HCT116 (cell line): ENCODE data around the gene FNDC1. TPM values are rescaled to one million over a fixed set of nuclear protein-coding genes. Genes with fewer than 3 reads are reported as not detected.

Experiments used
- ATAC-seq: fragments of 200-7000 bp; cut with Tn5 transposase; 2 replicates; pipeline ENCODE4 v1.9.1; 2020; ENCODE audit warnings: mild to moderate bottlenecking, moderate library complexity
- BruUV-seq: library from RNA; stranded (reverse); fragments of 400-500 nt; replicated peaks from 2 replicates; lab custom pipeline; 2021; lab: Mats Ljungman, UMichigan
- CTCF ChIA-PET: fragments of 300-600 bp; sonication (Branson Sonifier 250); formaldehyde crosslinking; loops from one replicate; lab custom pipeline; 2021; ENCODE audit warnings: antibody characterized with exemption; lab: Charles Lee
- POLR2A ChIA-PET: fragments of 300-600, 350-600 bp; sonication (Branson Sonifier 250); formaldehyde crosslinking; loops from one replicate; lab custom pipeline; 2021; ENCODE audit warnings: antibody characterized with exemption; lab: Charles Lee
- RAD21 ChIA-PET, 2 experiments: fragments of 300-600 bp; sonication (Branson Sonifier 250); formaldehyde crosslinking; loops; one replicate each; lab custom pipeline; 2023; ENCODE audit warnings: low total read pairs in 2 of 2; ENCODE audit not compliant: uncharacterized antibody in 2 of 2, unreplicated experiment in 2 of 2, low non-redundant PET in 1 of 2; lab: Charles Lee
- DNase-seq: peaks from one replicate; pipeline ENCODE4 v3.0.0-alpha.2; 2010; ENCODE audit warnings: low read depth, low spot score
- H2AFZ ChIP-seq: fragments of 200-600 bp; shearing (Covaris generic), sonication (generic); 2 replicates; pipeline ENCODE4 v1.6.1; 2017; ENCODE audit warnings: low read depth, mixed run types, mixed read lengths, antibody characterized with exemption, low read length; ENCODE audit not compliant: poor library complexity, severe bottlenecking
- H3K27ac ChIP-seq: 2 replicates; pipeline ENCODE4 v1.5.1; 2012; ENCODE audit warnings: low read depth, low read length
- H3K27me3 ChIP-seq: fragments of 200-600 bp; sonication (generic); 2 replicates; pipeline ENCODE4 v1.6.1; 2016; ENCODE audit warnings: mixed run types, low read length, mixed read lengths; ENCODE audit not compliant: insufficient read depth
- H3K36me3 ChIP-seq, 2 experiments: fragments of 200-500 bp in 1 of 2; fragments of 200-600 bp in 1 of 2; sonication (Bioruptor generic) in 1 of 2; sonication (generic) in 1 of 2; 2 replicates each; pipeline versions ENCODE4 v1.5.1 to v1.6.1; 2014 to 2016; ENCODE audit warnings: low read length in 2 of 2, inconsistent platforms in 1 of 2, mixed read lengths in 1 of 2, mixed run types in 1 of 2; ENCODE audit not compliant: insufficient read depth in 2 of 2, control insufficient read depth in 1 of 2
- H3K4me1 ChIP-seq, 2 experiments: fragments of 200-600 bp in 1 of 2; sonication (generic) in 1 of 2; 2 replicates each; pipeline versions ENCODE4 v1.5.1 to v1.6.1; 2012 to 2017; ENCODE audit warnings: low read length in 2 of 2, inconsistent platforms in 1 of 2, mild to moderate bottlenecking in 1 of 2, mixed read lengths in 1 of 2, mixed run types in 1 of 2, moderate library complexity in 1 of 2; ENCODE audit not compliant: insufficient read depth in 2 of 2, control insufficient read depth in 1 of 2
- H3K4me2 ChIP-seq: fragments of 200-600 bp; sonication (generic); 2 replicates; pipeline ENCODE4 v1.6.1; 2017; ENCODE audit warnings: mixed run types, low read length, mixed read lengths
- H3K4me3 ChIP-seq, 2 experiments: fragments of 200-600 bp in 1 of 2; sonication (generic) in 1 of 2; replicated peaks in 1 of 2; 2 replicates each; pipeline ENCODE4 v1.5.1; 2011 to 2016; ENCODE audit warnings: low read length in 2 of 2, control low read depth in 1 of 2, low read depth in 1 of 2, mild to moderate bottlenecking in 1 of 2, mixed read lengths in 1 of 2, mixed run types in 1 of 2
- H3K79me2 ChIP-seq: fragments of 200-600 bp; sonication (generic); 2 replicates; pipeline ENCODE4 v1.6.1; 2017; ENCODE audit warnings: mild to moderate bottlenecking, mixed run types, low read length, moderate library complexity, mixed read lengths; ENCODE audit not compliant: insufficient read depth
- H3K9ac ChIP-seq: fragments of 200-600 bp; sonication (generic); 2 replicates; pipeline ENCODE4 v1.6.1; 2016; ENCODE audit warnings: low read length, mixed read lengths
- H3K9me2 ChIP-seq: fragments of 200-600 bp; sonication (generic), shearing (Covaris generic); 2 replicates; pipeline ENCODE4 v1.6.1; 2017; ENCODE audit warnings: mixed run types, mild to moderate bottlenecking, moderate library complexity; ENCODE audit not compliant: insufficient read depth
- H3K9me3 ChIP-seq, 2 experiments: fragments of 200-500 bp in 1 of 2; fragments of 200-600 bp in 1 of 2; sonication (Bioruptor generic) in 1 of 2; sonication (generic) in 1 of 2; 2 replicates each; pipeline ENCODE4 v1.6.1; 2014 to 2017; ENCODE audit warnings: low read length in 2 of 2, mixed read lengths in 2 of 2, inconsistent platforms in 1 of 2, low read depth in 1 of 2, mild to moderate bottlenecking in 1 of 2, mixed run types in 1 of 2, moderate library complexity in 1 of 2; ENCODE audit not compliant: control insufficient read depth in 1 of 2, insufficient read depth in 1 of 2
- H4K20me1 ChIP-seq: fragments of 200-600 bp; sonication (generic), shearing (Covaris generic); 2 replicates; pipeline ENCODE4 v1.6.1; 2017; ENCODE audit warnings: mixed run types, mild to moderate bottlenecking, moderate library complexity; ENCODE audit not compliant: insufficient read depth
- CBX3 ChIP-seq: IDR thresholded peaks from 2 replicates; pipeline ENCODE4 v1.6.1; 2012; ENCODE audit warnings: low read depth
- CEBPB ChIP-seq: IDR thresholded peaks from 2 replicates; pipeline ENCODE4 v1.6.1; 2012; ENCODE audit warnings: low read depth
- EGR1 ChIP-seq: IDR thresholded peaks from 2 replicates; pipeline ENCODE4 v1.6.1; 2012; ENCODE audit warnings: low read depth
- EZH2 ChIP-seq: fragments of 200-600 bp; sonication (generic); IDR thresholded peaks from 2 replicates; pipeline ENCODE4 v1.6.1; 2017; ENCODE audit warnings: antibody characterized with exemption, mixed run types
- EZH2phosphoT487 ChIP-seq: fragments of 200-600 bp; IDR thresholded peaks from 2 replicates; pipeline ENCODE4 v1.6.1; 2018; ENCODE audit warnings: antibody characterized with exemption, borderline replicate concordance
- FOSL1 ChIP-seq: IDR thresholded peaks from 2 replicates; pipeline ENCODE4 v1.6.1; 2012; ENCODE audit warnings: low read depth
- JUND ChIP-seq: IDR thresholded peaks from 2 replicates; pipeline ENCODE4 v1.6.1; 2012
- POLR2A ChIP-seq: IDR thresholded peaks from 2 replicates; pipeline ENCODE4 v1.7.0; 2011; ENCODE audit warnings: borderline replicate concordance; ENCODE audit not compliant: insufficient read depth, insufficient read length; ENCODE audit errors: extremely low read depth
- POLR2AphosphoS5 ChIP-seq: IDR thresholded peaks from 2 replicates; pipeline ENCODE4 v1.6.1; 2011; ENCODE audit warnings: mild to moderate bottlenecking, low read depth, low read length, moderate library complexity
- RAD21 ChIP-seq: IDR thresholded peaks from 2 replicates; pipeline ENCODE4 v1.6.1; 2012; ENCODE audit warnings: low read depth, mild to moderate bottlenecking
- SIN3A ChIP-seq: IDR thresholded peaks from 2 replicates; pipeline ENCODE4 v1.6.1; 2012; ENCODE audit warnings: low read depth
- SP1 ChIP-seq: IDR thresholded peaks from 2 replicates; pipeline ENCODE4 v1.6.1; 2012; ENCODE audit warnings: low read depth
- SRF ChIP-seq: IDR thresholded peaks from 2 replicates; pipeline ENCODE4 v1.6.1; 2012; ENCODE audit warnings: low read depth
- YY1 ChIP-seq: IDR thresholded peaks from 2 replicates; pipeline ENCODE4 v1.6.1; 2011; ENCODE audit warnings: low read length, low read depth, moderate library complexity, mild to moderate bottlenecking; ENCODE audit not compliant: insufficient replicate concordance; ENCODE audit errors: extremely low read depth
- ZFX ChIP-seq: fragments of 450-650 bp; IDR thresholded peaks from 2 replicates; pipeline ENCODE4 v1.6.1; 2017
- ZNF274 ChIP-seq: fragments of 200-500 bp; sonication (Bioruptor generic); IDR thresholded peaks from 2 replicates; pipeline ENCODE4 v1.6.1; 2014; ENCODE audit warnings: mild to moderate bottlenecking, low read depth, low read length, inconsistent platforms
- intact Hi-C: fragments of 100-400 bp; cut with micrococcal nuclease; formaldehyde crosslinking; loops from 2 replicates; pipeline ENCODE4 v1.10.0; 2022
- total RNA-seq: library from RNA; stranded (reverse); gene quantifications from one replicate; pipeline ENCODE4 v1.2.1, GENCODE V29; 2021; ENCODE audit not compliant: unreplicated experiment
- TF ChIP-seq, protein P1 (sequence below): IDR thresholded peaks from 2 replicates; pipeline ENCODE4 v1.6.1; 2011; ENCODE audit warnings: mild to moderate bottlenecking, low read length, moderate library complexity; ENCODE audit not compliant: insufficient replicate concordance; ENCODE audit errors: extremely low read depth
- TF ChIP-seq, protein P2 (sequence below), 3 experiments: fragments of 200-600 bp in 1 of 3; sonication (generic) in 1 of 3; IDR thresholded peaks in 2 of 3; conservative IDR thresholded peaks in 1 of 3; 2 replicates each; pipeline ENCODE4 v1.5.1; 2012 to 2017; ENCODE audit warnings: low read depth in 2 of 3, low read length in 2 of 3, antibody characterized with exemption in 1 of 3, borderline replicate concordance in 1 of 3, control low read depth in 1 of 3, mild to moderate bottlenecking in 1 of 3, mixed read lengths in 1 of 3, mixed run types in 1 of 3, moderate library complexity in 1 of 3; ENCODE audit not compliant: insufficient read depth in 1 of 3
- TF ChIP-seq, protein P3 (sequence below): IDR thresholded peaks from 2 replicates; pipeline ENCODE4 v1.6.1; 2012
- TF ChIP-seq, protein P4 (sequence below): IDR thresholded peaks from 2 replicates; pipeline ENCODE4 v1.6.1; 2012

Gene FNDC1
- total RNA-seq, 1 experiment from 2014 or later: 0.07 TPM

DNA sequence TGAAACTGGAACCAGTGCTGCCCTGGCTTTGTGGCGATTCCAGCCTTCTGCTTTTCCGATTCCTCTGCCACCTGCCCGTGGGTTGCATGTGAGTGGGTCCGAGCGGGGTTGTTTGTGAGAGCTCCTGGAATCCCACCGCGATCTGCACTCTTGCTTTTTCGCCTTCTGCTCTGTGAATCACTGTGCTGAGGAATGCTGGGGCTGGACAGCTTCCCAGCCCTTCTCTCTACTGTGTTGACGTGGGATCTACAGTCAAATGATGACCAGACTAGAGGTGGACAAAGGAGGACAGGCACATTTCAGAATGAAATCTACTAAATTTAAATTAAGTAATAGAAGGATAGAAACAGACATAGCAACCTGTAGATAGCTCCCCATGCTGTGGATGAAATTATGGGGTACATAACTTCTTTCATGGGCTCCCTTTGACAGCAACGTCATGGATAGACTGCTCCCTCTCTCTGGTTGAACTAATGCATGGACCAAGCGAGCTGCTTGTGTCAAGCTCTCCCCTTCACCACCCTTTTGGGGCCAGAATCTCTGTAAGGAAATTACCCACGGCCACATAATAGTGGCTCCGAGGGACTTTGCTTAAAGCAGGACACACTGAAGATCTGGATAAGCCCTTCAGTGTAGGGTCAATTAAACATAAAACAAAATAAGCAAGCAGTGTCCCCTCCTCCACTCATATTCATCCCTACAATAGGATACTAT lies 2.0 kb downstream of the FNDC1 start:
- H3K9me3 ChIP-seq: no peaks in the 10 kb centered on the region
- no peak overlapping the region for H2AFZ ChIP-seq

More for the DNA sequence above, 2.0 kb downstream of the FNDC1 start:
- Histone ChIP-seq H3K27ac (no peak overlapping the region), H4K20me1 (no peaks in the 10 kb centered on the region), H3K4me2 (no peak overlapping the region), H3K36me3 (no peaks in the 10 kb centered on the region), H3K9me2 (no peaks in the 10 kb centered on the region), H3K4me3 (no peak overlapping the region), H3K9ac (no peak overlapping the region), H3K27me3 (peaks cover 22% of the 10 kb centered on the region; the same call in 1 of the 2 replicates), H3K79me2 (no peaks in the 10 kb centered on the region), H3K4me1 (no peaks in the 10 kb centered on the region; a peak in 1 of 4 replicates)
- DNase-seq (no peak), ATAC-seq (no peak)
- TF ChIP-seq EGR1 (no peak), SP1 (no peak), FOSL1 (no peak), SIN3A (no peak), ZNF274 (no peak), JUND (no peak), POLR2AphosphoS5 (no peak), EZH2phosphoT487 (no peak), CEBPB (no peak), POLR2A (no peak), CBX3 (no peak), RAD21 (no peak), YY1 (no peak), SRF (no peak), ZFX (no peak), EZH2 (no peak)
- TF ChIP-seq, protein P1, sequence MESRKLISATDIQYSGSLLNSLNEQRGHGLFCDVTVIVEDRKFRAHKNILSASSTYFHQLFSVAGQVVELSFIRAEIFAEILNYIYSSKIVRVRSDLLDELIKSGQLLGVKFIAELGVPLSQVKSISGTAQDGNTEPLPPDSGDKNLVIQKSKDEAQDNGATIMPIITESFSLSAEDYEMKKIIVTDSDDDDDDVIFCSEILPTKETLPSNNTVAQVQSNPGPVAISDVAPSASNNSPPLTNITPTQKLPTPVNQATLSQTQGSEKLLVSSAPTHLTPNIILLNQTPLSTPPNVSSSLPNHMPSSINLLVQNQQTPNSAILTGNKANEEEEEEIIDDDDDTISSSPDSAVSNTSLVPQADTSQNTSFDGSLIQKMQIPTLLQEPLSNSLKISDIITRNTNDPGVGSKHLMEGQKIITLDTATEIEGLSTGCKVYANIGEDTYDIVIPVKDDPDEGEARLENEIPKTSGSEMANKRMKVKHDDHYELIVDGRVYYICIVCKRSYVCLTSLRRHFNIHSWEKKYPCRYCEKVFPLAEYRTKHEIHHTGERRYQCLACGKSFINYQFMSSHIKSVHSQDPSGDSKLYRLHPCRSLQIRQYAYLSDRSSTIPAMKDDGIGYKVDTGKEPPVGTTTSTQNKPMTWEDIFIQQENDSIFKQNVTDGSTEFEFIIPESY: no peak
- TF ChIP-seq, protein P2, sequence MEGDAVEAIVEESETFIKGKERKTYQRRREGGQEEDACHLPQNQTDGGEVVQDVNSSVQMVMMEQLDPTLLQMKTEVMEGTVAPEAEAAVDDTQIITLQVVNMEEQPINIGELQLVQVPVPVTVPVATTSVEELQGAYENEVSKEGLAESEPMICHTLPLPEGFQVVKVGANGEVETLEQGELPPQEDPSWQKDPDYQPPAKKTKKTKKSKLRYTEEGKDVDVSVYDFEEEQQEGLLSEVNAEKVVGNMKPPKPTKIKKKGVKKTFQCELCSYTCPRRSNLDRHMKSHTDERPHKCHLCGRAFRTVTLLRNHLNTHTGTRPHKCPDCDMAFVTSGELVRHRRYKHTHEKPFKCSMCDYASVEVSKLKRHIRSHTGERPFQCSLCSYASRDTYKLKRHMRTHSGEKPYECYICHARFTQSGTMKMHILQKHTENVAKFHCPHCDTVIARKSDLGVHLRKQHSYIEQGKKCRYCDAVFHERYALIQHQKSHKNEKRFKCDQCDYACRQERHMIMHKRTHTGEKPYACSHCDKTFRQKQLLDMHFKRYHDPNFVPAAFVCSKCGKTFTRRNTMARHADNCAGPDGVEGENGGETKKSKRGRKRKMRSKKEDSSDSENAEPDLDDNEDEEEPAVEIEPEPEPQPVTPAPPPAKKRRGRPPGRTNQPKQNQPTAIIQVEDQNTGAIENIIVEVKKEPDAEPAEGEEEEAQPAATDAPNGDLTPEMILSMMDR (IDR thresholded peaks at IDR 0.05 in 2 of 3, conservative IDR thresholded peaks at IDR 0.05 in 1 of 3; ENCODE audit: borderline replicate concordance in 1 of 3, insufficient read depth in 1 of 3, low read depth in 2 of 3, low read length in 2 of 3): no peak
- TF ChIP-seq, protein P3, sequence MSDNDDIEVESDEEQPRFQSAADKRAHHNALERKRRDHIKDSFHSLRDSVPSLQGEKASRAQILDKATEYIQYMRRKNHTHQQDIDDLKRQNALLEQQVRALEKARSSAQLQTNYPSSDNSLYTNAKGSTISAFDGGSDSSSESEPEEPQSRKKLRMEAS: no peak
- TF ChIP-seq, protein P4, sequence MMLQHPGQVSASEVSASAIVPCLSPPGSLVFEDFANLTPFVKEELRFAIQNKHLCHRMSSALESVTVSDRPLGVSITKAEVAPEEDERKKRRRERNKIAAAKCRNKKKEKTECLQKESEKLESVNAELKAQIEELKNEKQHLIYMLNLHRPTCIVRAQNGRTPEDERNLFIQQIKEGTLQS: no peak
- CTCF ChIA-PET: interaction anchor here (2.0 kb wide), 1 partner anchor 483 kb away, joined by 8 read pairs; no protein-coding TSS in a partner anchor
- intact Hi-C loops: loop anchor here (10.0 kb wide), 1 partner anchor 684 kb away; no protein-coding TSS in a partner anchor
- no TSS peak for BruUV-seq
- POLR2A ChIA-PET: no interaction called here
- RAD21 ChIA-PET: no interaction called here
